ENCODE measurements around the gene LYG2. TPM values are rescaled to one million over a fixed set of nuclear protein-coding genes. Genes with fewer than 3 reads are reported as not detected.

The LYG2 gene
- total and polyA plus RNA-seq, 2 experiments from 2014 or later: not detected

- Histone ChIP-seq H3K9me2 (replicated peaks; ENCODE audit: insufficient read depth) (no peaks in the 10 kb centered on the region), H4K20me1 (ENCODE audit: insufficient read depth, poor library complexity, severe bottlenecking) (no peaks in the 10 kb centered on the region), H2AFZ (no peak overlapping the region), H3K36me3 (replicated peaks; ENCODE audit: insufficient read depth, low read depth) (no peaks in the 10 kb centered on the region), H3K79me2 (no peaks in the 10 kb centered on the region), H3K4me3 (no peak overlapping the region), H3K4me2 (no peak overlapping the region), H3K4me1 (ENCODE audit: insufficient read depth) (no peaks in the 10 kb centered on the region), H3K27me3 (no peaks in the 10 kb centered on the region), H3K9me3 (ENCODE audit: low read depth) (no peaks in the 10 kb centered on the region), H3K27ac (no peak overlapping the region)
- no peak for DNase-seq (ENCODE audit: low spot score)
- no peak for TF ChIP-seq EZH2phosphoT487 (IDR thresholded peaks at IDR 0.05; ENCODE audit: low read depth, severe bottlenecking, unreplicated experiment)
- TF ChIP-seq CTCF (IDR thresholded peaks at IDR 0.05; ENCODE audit: poor library complexity): no peak
- TF ChIP-seq EZH2 (IDR thresholded peaks at IDR 0.05; ENCODE audit: borderline replicate concordance): no peak
- 92% methylated on average over 5 of the region's 5 CpGs for WGBS (ENCODE audit: low lambda C conversion rate, missing lambda C conversion rate)
These were observed 50.0 kb downstream of the LYG2 start for GRCh38 chr2:99205491-99205890.

GRCh38 chr2:99201959-99202678 is 53.3 kb downstream of the LYG2 start:
- no peak overlapping the region for H3K4me3 ChIP-seq
- no peaks in the 10 kb centered on the region for H3K79me2 ChIP-seq
- TF ChIP-seq EZH2phosphoT487 (IDR thresholded peaks at IDR 0.05; ENCODE audit: low read depth, severe bottlenecking, unreplicated experiment) (no peak), EZH2 (IDR thresholded peaks at IDR 0.05; ENCODE audit: borderline replicate concordance) (no peak), CTCF (IDR thresholded peaks at IDR 0.05; ENCODE audit: poor library complexity) (no peak)
- H3K27ac ChIP-seq: no peak overlapping the region
- 94% methylated on average over 4 of the region's 4 CpGs for WGBS (ENCODE audit: low lambda C conversion rate, missing lambda C conversion rate)
- H3K9me3 ChIP-seq (ENCODE audit: low read depth): no peaks in the 10 kb centered on the region
- H3K36me3 ChIP-seq (replicated peaks; ENCODE audit: insufficient read depth, low read depth): no peaks in the 10 kb centered on the region
- no peak overlapping the region for H2AFZ ChIP-seq
- DNase-seq (ENCODE audit: low spot score): no peak
- H3K27me3 ChIP-seq: no peaks in the 10 kb centered on the region
- no peaks in the 10 kb centered on the region for H4K20me1 ChIP-seq (ENCODE audit: insufficient read depth, poor library complexity, severe bottlenecking)
- no peaks in the 10 kb centered on the region for H3K9me2 ChIP-seq (replicated peaks; ENCODE audit: insufficient read depth)
- H3K4me1 ChIP-seq (ENCODE audit: insufficient read depth): no peaks in the 10 kb centered on the region
- H3K4me2 ChIP-seq: no peak overlapping the region

GRCh38 chr2:99200076-99200800 is 55.2 kb downstream of the LYG2 start:
- TF ChIP-seq CTCF (IDR thresholded peaks at IDR 0.05; ENCODE audit: poor library complexity): no peak
- no peak for TF ChIP-seq EZH2 (IDR thresholded peaks at IDR 0.05; ENCODE audit: borderline replicate concordance)
- no peak for TF ChIP-seq EZH2phosphoT487 (IDR thresholded peaks at IDR 0.05; ENCODE audit: low read depth, severe bottlenecking, unreplicated experiment)
- H3K9me3 ChIP-seq (ENCODE audit: low read depth): no peaks in the 10 kb centered on the region
- H2AFZ ChIP-seq: no peak overlapping the region
- no peak overlapping the region for H3K4me2 ChIP-seq
- no peaks in the 10 kb centered on the region for H4K20me1 ChIP-seq (ENCODE audit: insufficient read depth, poor library complexity, severe bottlenecking)
- no peak overlapping the region for H3K27ac ChIP-seq
- WGBS (ENCODE audit: low lambda C conversion rate, missing lambda C conversion rate): 92% methylated on average over 7 of the region's 7 CpGs
- H3K27me3 ChIP-seq: no peaks in the 10 kb centered on the region
- no peaks in the 10 kb centered on the region for H3K36me3 ChIP-seq (replicated peaks; ENCODE audit: insufficient read depth, low read depth)
- no peaks in the 10 kb centered on the region for H3K4me1 ChIP-seq (ENCODE audit: insufficient read depth)
- no peak for DNase-seq (ENCODE audit: low spot score)
- no peaks in the 10 kb centered on the region for H3K79me2 ChIP-seq
- H3K9me2 ChIP-seq (replicated peaks; ENCODE audit: insufficient read depth): no peaks in the 10 kb centered on the region
- no peak overlapping the region for H3K4me3 ChIP-seq

Data from hepatocyte (in vitro differentiated cells).